DND-41 (cell line): Measurements from ENCODE around the gene CNTNAP3.
"Not testable (repeated sequence)": the region's sequence is repeated elsewhere in the genome, so short reads cannot be mapped to it uniquely, and the experiment has no call there.

Source experiments
- ATAC-seq: fragments of 200-7000 bp; cut with Tn5 transposase; 3 replicates; pipeline ENCODE4 v1.9.1; 2021; ENCODE audit warnings: low read depth; ENCODE audit not compliant: insufficient read depth
- DNase-seq: peaks from one replicate; pipeline ENCODE4 v3.0.0-alpha.2; 2020
- H2AFZ ChIP-seq: 2 replicates; pipeline ENCODE4 v1.6.0; 2012; ENCODE audit warnings: low read depth, low read length
- H3K27ac ChIP-seq: 2 replicates; pipeline ENCODE4 v1.5.1; 2012; ENCODE audit warnings: low read length, inconsistent platforms
- H3K27me3 ChIP-seq: fragments of 200-600 bp; sonication (generic); 2 replicates; pipeline ENCODE4 v1.6.0; 2012; ENCODE audit warnings: low read length, mild to moderate bottlenecking, inconsistent platforms; ENCODE audit not compliant: insufficient read depth, poor library complexity
- H3K36me3 ChIP-seq: 2 replicates; pipeline ENCODE4 v1.5.1; 2012; ENCODE audit warnings: low read length, inconsistent platforms; ENCODE audit not compliant: insufficient read depth
- H3K4me1 ChIP-seq: 2 replicates; pipeline ENCODE4 v1.5.1; 2012; ENCODE audit warnings: mild to moderate bottlenecking, low read length; ENCODE audit not compliant: insufficient read depth
- H3K4me2 ChIP-seq: 2 replicates; pipeline ENCODE4 v1.6.0; 2012; ENCODE audit warnings: mild to moderate bottlenecking, moderate library complexity, low read length, inconsistent platforms; ENCODE audit not compliant: insufficient read depth
- H3K4me3 ChIP-seq, 2 experiments: fragments of 200-600 bp in 1 of 2; shearing (Covaris generic) in 1 of 2; 2 replicates each; pipeline ENCODE4 v1.5.1; 2012 to 2016; ENCODE audit warnings: inconsistent platforms in 2 of 2, low read length in 2 of 2, mild to moderate bottlenecking in 2 of 2, low read depth in 1 of 2, moderate library complexity in 1 of 2
- H3K79me2 ChIP-seq: 2 replicates; pipeline ENCODE4 v1.6.0; 2012; ENCODE audit warnings: low read length, inconsistent platforms; ENCODE audit not compliant: insufficient read depth
- H3K9ac ChIP-seq: 2 replicates; pipeline ENCODE4 v1.6.0; 2012; ENCODE audit warnings: low read depth, mild to moderate bottlenecking, inconsistent platforms, low read length, moderate library complexity
- H3K9me3 ChIP-seq: 2 replicates; pipeline ENCODE4 v1.5.1; 2012; ENCODE audit warnings: low read length, moderate library complexity, mild to moderate bottlenecking, inconsistent platforms; ENCODE audit not compliant: insufficient read depth, severe bottlenecking
- H4K20me1 ChIP-seq: 2 replicates; pipeline ENCODE4 v1.6.0; 2012; ENCODE audit warnings: low read length; ENCODE audit not compliant: insufficient read depth

CNTNAP3 gene

DNA sequence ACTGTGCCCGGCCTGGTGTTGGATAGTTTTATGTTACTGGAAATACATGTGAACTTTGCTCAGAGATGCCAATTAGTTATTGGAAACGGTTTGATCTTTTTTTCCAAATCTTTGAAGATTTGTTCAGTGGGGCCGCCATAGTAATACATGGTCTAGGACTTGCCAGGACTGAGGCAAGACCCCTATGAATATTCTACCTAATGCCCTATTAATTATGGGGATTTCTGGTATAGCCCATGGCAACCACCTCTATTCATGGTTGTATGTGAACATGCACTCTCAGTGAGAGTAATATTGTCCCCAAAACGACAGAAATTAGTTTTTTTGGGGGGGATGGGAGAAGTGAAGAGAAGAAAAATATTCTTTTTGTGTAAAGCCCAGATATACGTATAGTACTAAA, 220.3 kb downstream of the CNTNAP3 start:
- H3K27me3 ChIP-seq, H3K36me3 ChIP-seq, H3K4me3 ChIP-seq, DNase-seq, H3K27ac ChIP-seq, H2AFZ ChIP-seq, H3K9ac ChIP-seq, H3K4me1 ChIP-seq, H3K9me3 ChIP-seq, H4K20me1 ChIP-seq, ATAC-seq, H3K4me2 ChIP-seq, H3K79me2 ChIP-seq: not testable (repeated sequence)

DNA sequence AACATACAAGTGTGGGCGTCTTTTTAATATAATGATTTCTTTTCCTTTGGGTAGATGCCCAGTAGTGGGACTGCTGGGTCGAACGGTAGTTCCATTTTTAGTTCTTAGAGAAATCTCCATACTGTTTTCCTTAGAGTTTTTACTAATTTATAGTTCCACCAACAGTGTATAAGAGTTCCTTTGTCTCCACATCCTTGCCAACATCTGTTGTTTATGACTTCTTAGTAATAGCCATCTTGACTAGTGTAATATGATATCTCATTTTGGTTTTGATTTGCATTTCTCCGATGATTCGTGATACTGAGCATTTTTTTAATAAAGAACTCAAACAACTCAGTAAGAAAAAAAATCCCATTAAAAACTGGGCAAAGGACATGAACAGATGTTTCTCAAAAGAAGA, 225.0 kb downstream of the CNTNAP3 start:
- H3K4me2 ChIP-seq, H3K79me2 ChIP-seq, H3K9me3 ChIP-seq, H4K20me1 ChIP-seq, ATAC-seq, H3K4me3 ChIP-seq, H3K4me1 ChIP-seq, H2AFZ ChIP-seq, H3K36me3 ChIP-seq, H3K27ac ChIP-seq, H3K9ac ChIP-seq, H3K27me3 ChIP-seq, DNase-seq: not testable (repeated sequence)

DNA sequence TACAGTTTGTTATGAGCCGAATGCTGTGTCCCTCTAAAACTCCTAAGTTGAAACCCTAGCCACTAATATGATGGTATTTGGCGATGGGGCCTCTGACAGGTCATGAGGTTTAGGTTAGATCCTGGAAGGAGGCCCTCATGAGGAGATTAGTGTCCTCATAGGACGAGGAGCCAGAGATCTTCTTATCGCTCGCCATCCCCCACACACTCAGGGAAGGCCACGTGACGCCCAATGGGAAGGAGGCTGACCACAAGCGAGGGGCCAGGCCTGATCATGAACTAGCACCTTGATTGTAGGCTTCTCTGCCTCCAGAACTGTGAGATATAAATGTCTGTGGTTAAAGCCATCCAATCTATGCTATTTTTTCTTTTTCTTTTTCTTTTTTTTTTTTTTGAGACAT, 233.5 kb downstream of the CNTNAP3 start:
- H3K9ac ChIP-seq, H3K9me3 ChIP-seq, H4K20me1 ChIP-seq, DNase-seq, H3K27ac ChIP-seq, H2AFZ ChIP-seq, H3K4me2 ChIP-seq, ATAC-seq, H3K79me2 ChIP-seq, H3K27me3 ChIP-seq, H3K36me3 ChIP-seq, H3K4me1 ChIP-seq, H3K4me3 ChIP-seq: not testable (repeated sequence)

DNA sequence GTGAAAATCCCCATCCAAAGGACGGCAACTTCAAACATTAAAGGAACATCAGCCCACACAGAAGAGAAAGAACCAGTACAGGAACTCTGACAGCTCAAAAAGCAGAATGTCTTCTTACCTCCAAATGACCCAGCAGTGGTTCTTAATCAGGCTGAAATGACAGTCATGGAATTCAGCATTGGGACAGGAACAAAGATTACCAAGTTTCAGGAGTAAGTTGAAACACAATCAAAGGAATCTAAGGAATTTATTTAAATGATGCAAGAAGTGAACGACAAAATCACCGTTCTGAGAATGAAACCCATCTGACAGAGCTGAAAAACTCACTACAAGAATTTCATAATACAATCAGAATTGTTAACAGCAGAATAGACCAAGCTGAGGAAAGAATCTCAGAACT, 241.1 kb downstream of the CNTNAP3 start:
- H3K4me3 ChIP-seq, H2AFZ ChIP-seq, H3K4me2 ChIP-seq, H3K79me2 ChIP-seq, H3K27ac ChIP-seq, ATAC-seq, H3K9me3 ChIP-seq, H3K27me3 ChIP-seq, H3K36me3 ChIP-seq, H3K4me1 ChIP-seq, DNase-seq, H3K9ac ChIP-seq, H4K20me1 ChIP-seq: not testable (repeated sequence)

DNA sequence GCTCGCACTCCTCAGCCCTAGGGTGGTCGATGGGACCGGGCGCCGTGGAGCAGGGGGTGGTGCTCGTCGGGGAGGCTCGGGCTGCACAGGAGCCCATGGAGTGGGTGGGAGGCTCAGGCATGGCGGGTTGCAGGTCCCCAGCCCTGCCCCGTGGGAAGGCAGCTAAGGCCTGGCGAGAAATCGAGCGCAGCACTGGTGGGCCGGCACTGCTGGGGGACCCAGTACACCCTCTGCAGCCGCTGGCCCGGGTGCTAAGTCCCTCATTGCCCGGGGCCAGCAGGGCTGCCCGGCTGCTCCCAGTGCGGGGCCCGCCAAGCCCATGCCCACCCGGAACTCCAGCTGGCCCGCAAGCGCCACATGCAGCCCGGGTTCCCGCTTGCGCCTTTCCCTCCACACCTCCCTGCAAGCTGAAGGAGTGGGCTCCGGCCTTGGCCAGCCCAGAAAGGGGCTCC, 245.6 kb downstream of the CNTNAP3 start:
- H2AFZ ChIP-seq, H3K36me3 ChIP-seq, H3K4me1 ChIP-seq, H3K27me3 ChIP-seq, H3K4me3 ChIP-seq, H3K4me2 ChIP-seq, H3K79me2 ChIP-seq, ATAC-seq, H3K9me3 ChIP-seq, H3K27ac ChIP-seq, DNase-seq, H4K20me1 ChIP-seq, H3K9ac ChIP-seq: not testable (repeated sequence)

DNA sequence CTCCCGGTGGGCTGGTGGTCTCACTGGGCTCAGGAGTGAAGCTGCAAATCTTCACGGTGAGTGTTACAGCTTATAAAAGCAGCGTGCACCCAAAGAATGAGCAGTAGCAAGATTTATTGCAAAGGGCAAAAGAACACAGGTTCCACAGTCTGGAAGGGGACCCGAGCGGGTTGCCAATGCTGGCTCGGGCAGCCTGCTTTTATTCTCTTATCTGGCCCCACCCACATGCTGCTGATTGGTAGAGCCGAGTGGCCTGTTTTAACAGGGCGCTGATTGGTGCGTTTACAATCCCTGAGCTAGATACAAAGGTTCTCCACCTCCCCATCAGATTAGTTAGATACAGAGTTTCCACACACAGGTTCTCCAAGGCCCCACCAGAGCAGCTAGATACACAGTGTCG, 246.2 kb downstream of the CNTNAP3 start:
- not testable (repeated sequence) for DNase-seq, H3K4me3 ChIP-seq, H3K79me2 ChIP-seq, H2AFZ ChIP-seq, ATAC-seq, H3K9me3 ChIP-seq, H3K27me3 ChIP-seq, H3K9ac ChIP-seq, H3K4me2 ChIP-seq, H3K4me1 ChIP-seq, H3K27ac ChIP-seq, H4K20me1 ChIP-seq, H3K36me3 ChIP-seq

DNA sequence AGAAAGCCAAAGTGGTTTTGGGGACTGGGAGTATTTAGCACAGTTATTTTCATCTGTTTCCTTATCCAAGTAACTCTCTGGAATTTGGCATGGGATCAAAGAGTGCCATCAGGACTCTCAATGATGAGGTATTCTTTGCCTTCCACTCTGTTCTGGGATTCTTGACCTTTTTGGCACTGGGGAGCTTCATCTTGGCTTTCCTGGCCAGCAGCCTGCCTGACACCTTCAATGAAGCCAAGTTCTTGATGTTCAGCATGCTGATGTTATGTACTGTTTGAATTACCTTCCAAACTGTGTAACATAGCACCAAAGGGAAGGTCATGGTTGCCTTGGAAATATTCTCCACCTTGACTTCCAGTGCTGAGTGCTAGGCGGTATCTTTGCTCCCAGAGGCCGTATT, 248.8 kb downstream of the CNTNAP3 start:
- not testable (repeated sequence) for H3K36me3 ChIP-seq, H3K9me3 ChIP-seq, DNase-seq, H3K9ac ChIP-seq, H4K20me1 ChIP-seq, H3K79me2 ChIP-seq, H2AFZ ChIP-seq, H3K27me3 ChIP-seq, H3K4me3 ChIP-seq, H3K27ac ChIP-seq, H3K4me2 ChIP-seq, ATAC-seq, H3K4me1 ChIP-seq

DNA sequence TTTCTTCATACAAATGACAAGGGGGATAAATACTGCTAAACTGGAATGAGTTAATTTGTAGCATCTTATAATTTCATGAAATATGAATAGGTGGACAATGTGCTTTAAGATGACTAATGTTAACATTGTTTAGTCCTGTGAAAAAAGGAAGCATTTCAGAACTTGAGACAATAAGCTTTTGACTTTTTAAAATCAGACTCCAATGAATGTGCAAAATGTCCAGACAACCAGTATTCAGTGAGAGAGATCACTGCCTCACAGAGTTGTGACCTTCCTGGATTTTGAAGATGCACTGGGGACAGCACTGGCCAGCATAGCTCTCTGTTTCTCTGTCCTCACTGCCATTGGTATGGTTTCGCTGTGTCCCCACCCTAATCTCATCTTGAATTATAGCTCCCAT, 249.7 kb downstream of the CNTNAP3 start:
- H3K4me1 ChIP-seq, DNase-seq, H3K9me3 ChIP-seq, H3K79me2 ChIP-seq, H4K20me1 ChIP-seq, H3K27me3 ChIP-seq, H3K9ac ChIP-seq, H3K36me3 ChIP-seq, H3K27ac ChIP-seq, H3K4me3 ChIP-seq, H2AFZ ChIP-seq, ATAC-seq, H3K4me2 ChIP-seq: not testable (repeated sequence)

DNA sequence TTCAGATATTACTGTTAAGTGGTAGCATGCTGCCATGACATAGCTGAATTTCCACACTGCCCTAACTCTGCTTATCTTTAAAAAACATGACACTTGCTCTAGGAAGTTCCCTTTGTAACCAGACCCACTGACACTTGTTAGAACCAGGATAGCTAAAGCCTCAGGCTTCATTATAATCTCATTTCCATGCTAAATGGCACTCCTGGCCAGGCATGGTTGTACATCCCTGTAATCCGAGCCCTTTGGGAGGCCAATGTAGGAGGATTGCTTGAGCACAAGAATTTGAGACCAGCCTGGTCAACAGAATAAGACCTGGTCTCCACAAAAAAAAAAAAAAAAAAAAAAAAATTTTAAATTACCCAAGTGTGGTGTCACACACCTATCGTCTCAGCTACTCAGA, 254.1 kb downstream of the CNTNAP3 start:
- not testable (repeated sequence) for H3K79me2 ChIP-seq, H2AFZ ChIP-seq, H4K20me1 ChIP-seq, H3K9ac ChIP-seq, ATAC-seq, H3K36me3 ChIP-seq, DNase-seq, H3K27me3 ChIP-seq, H3K4me1 ChIP-seq, H3K4me2 ChIP-seq, H3K9me3 ChIP-seq, H3K27ac ChIP-seq, H3K4me3 ChIP-seq
